Astrocyte (in vitro differentiated cells and primary cell): ENCODE results near the gene CNTNAP2. TPM values are rescaled to one million over a fixed set of nuclear protein-coding genes. Genes with fewer than 3 reads are reported as not detected.

ENCODE experiments used
- DNase-seq: peaks from one replicate; pipeline ENCODE4 v3.0.0-alpha.2; 2010; ENCODE audit warnings: low read depth
- FAIRE-seq: peaks from 2 replicates; lab custom pipeline; 2011; peaks lifted over from hg19 to GRCh38; lab: Jason Lieb, UNC
- H2AFZ ChIP-seq: 2 replicates; pipeline ENCODE4 v1.6.0; 2012; ENCODE audit warnings: low read depth, low read length, inconsistent platforms
- H3K27ac ChIP-seq: 2 replicates; pipeline ENCODE4 v1.5.1; 2011; ENCODE audit warnings: low read depth, low read length, inconsistent platforms
- H3K27me3 ChIP-seq: 2 replicates; pipeline ENCODE4 v1.6.0; 2011; ENCODE audit warnings: low read length, inconsistent platforms; ENCODE audit not compliant: insufficient read depth
- H3K36me3 ChIP-seq: 2 replicates; pipeline ENCODE4 v1.5.1; 2011; ENCODE audit warnings: low read length, inconsistent platforms; ENCODE audit not compliant: insufficient read depth
- H3K4me1 ChIP-seq: 2 replicates; pipeline ENCODE4 v1.5.1; 2011; ENCODE audit warnings: low read length, inconsistent platforms; ENCODE audit not compliant: insufficient read depth
- H3K4me2 ChIP-seq: 2 replicates; pipeline ENCODE4 v1.6.0; 2012; ENCODE audit warnings: low read length, inconsistent platforms
- H3K4me3 ChIP-seq: 2 replicates; pipeline ENCODE4 v1.5.1; 2011; ENCODE audit warnings: low read depth, mild to moderate bottlenecking, low read length, inconsistent platforms; ENCODE audit not compliant: insufficient read depth
- H3K79me2 ChIP-seq: 2 replicates; pipeline ENCODE4 v1.6.0; 2012; ENCODE audit warnings: mild to moderate bottlenecking, low read length, inconsistent platforms; ENCODE audit not compliant: insufficient read depth
- H3K9ac ChIP-seq: 2 replicates; pipeline ENCODE4 v1.6.0; 2012; ENCODE audit warnings: mild to moderate bottlenecking, low read length, inconsistent platforms
- H3K9me3 ChIP-seq: 2 replicates; pipeline ENCODE4 v1.5.1; 2012; ENCODE audit warnings: low read depth, mild to moderate bottlenecking, low read length, inconsistent platforms; ENCODE audit not compliant: insufficient read depth
- H4K20me1 ChIP-seq: 2 replicates; pipeline ENCODE4 v1.6.0; 2012; ENCODE audit warnings: low read length, inconsistent platforms; ENCODE audit not compliant: insufficient read depth
- H3K27ac Mint-ChIP-seq: one replicate; pipeline ENCODE4 v1.8.0; 2021; ENCODE audit warnings: mild to moderate bottlenecking, mixed read lengths; ENCODE audit not compliant: unreplicated experiment
- H3K27me3 Mint-ChIP-seq: one replicate; pipeline ENCODE4 v1.8.0; 2021; ENCODE audit warnings: low read depth, mixed read lengths; ENCODE audit not compliant: unreplicated experiment
- H3K36me3 Mint-ChIP-seq: one replicate; pipeline ENCODE4 v1.8.0; 2021; ENCODE audit warnings: low read depth, mixed read lengths; ENCODE audit not compliant: unreplicated experiment
- H3K4me1 Mint-ChIP-seq: one replicate; pipeline ENCODE4 v1.8.0; 2021; ENCODE audit warnings: low read depth, mixed read lengths; ENCODE audit not compliant: unreplicated experiment
- H3K4me3 Mint-ChIP-seq: one replicate; pipeline ENCODE4 v1.8.0; 2021; ENCODE audit warnings: mild to moderate bottlenecking, moderate library complexity, mixed read lengths; ENCODE audit not compliant: unreplicated experiment
- H3K9me3 Mint-ChIP-seq: one replicate; pipeline ENCODE4 v1.8.0; 2021; ENCODE audit warnings: mild to moderate bottlenecking, mixed read lengths; ENCODE audit not compliant: unreplicated experiment
- CTCF ChIP-seq: IDR thresholded peaks from 2 replicates; pipeline ENCODE4 v1.5.1; 2011; ENCODE audit warnings: low read depth, mild to moderate bottlenecking, inconsistent platforms, low read length, moderate library complexity; ENCODE audit not compliant: insufficient read depth
- EZH2 ChIP-seq: IDR thresholded peaks from 2 replicates; pipeline ENCODE4 v1.6.1; 2012; ENCODE audit warnings: mild to moderate bottlenecking, low read length, inconsistent platforms; ENCODE audit not compliant: insufficient read depth
- total RNA-seq: library from RNA; stranded (reverse); gene quantifications from 2 replicates; pipeline ENCODE4 v1.2.1, GENCODE V29; 2021

CNTNAP2 gene
- total RNA-seq, 1 donor from 2014 or later = 20.0 TPM

GRCh38 chr7:147896121-147896520, 1779.5 kb downstream of the CNTNAP2 start:
- H3K4me1 ChIP-seq = no peaks in the 10 kb centered on the region
- H3K4me1 Mint-ChIP-seq = peaks cover 1% of the 10 kb centered on the region
- H3K79me2 ChIP-seq = no peaks in the 10 kb centered on the region
- no peaks in the 10 kb centered on the region for H3K27me3 ChIP-seq
- no peaks in the 10 kb centered on the region for H3K27me3 Mint-ChIP-seq
- no peaks in the 10 kb centered on the region for H4K20me1 ChIP-seq
- no peak overlapping the region for H3K27ac Mint-ChIP-seq
- FAIRE-seq = no peak
- no peak overlapping the region for H3K27ac ChIP-seq
- TF ChIP-seq EZH2 (no peak), CTCF (no peak)
- no peaks in the 10 kb centered on the region for H3K36me3 ChIP-seq
- H2AFZ ChIP-seq = no peak overlapping the region
- no peaks in the 10 kb centered on the region for H3K36me3 Mint-ChIP-seq
- H3K9me3 ChIP-seq = no peaks in the 10 kb centered on the region
- no peak overlapping the region for H3K4me2 ChIP-seq
- DNase-seq = no peak
- no peak overlapping the region for H3K4me3 ChIP-seq
- no peak overlapping the region for H3K4me3 Mint-ChIP-seq
- no peak overlapping the region for H3K9ac ChIP-seq
- no peaks in the 10 kb centered on the region for H3K9me3 Mint-ChIP-seq

- Mint-ChIP-seq H3K4me3 (no peak overlapping the region), H3K4me1 (no peaks in the 10 kb centered on the region), H3K9me3 (peaks cover 1% of the 10 kb centered on the region), H3K36me3 (no peaks in the 10 kb centered on the region), H3K27me3 (no peaks in the 10 kb centered on the region), H3K27ac (no peak overlapping the region)
- TF ChIP-seq CTCF = no peak
- TF ChIP-seq EZH2 = no peak
- no peak for DNase-seq
- Histone ChIP-seq H3K27ac (no peak overlapping the region), H3K4me3 (no peak overlapping the region), H2AFZ (no peak overlapping the region), H3K79me2 (no peaks in the 10 kb centered on the region), H3K9me3 (no peaks in the 10 kb centered on the region), H3K36me3 (no peaks in the 10 kb centered on the region), H4K20me1 (no peaks in the 10 kb centered on the region), H3K4me1 (no peaks in the 10 kb centered on the region), H3K27me3 (no peaks in the 10 kb centered on the region), H3K4me2 (no peak overlapping the region), H3K9ac (no peak overlapping the region)
- no peak for FAIRE-seq
Observed at GRCh38 chr7:147903536-147904218, 1787.1 kb downstream of the CNTNAP2 start.

- H3K4me1 ChIP-seq = no peaks in the 10 kb centered on the region
- H3K4me3 ChIP-seq = no peak overlapping the region
- H3K9me3 ChIP-seq = no peaks in the 10 kb centered on the region
- DNase-seq (no peak), FAIRE-seq (no peak)
- H3K9me3 Mint-ChIP-seq = peaks cover 1% of the 10 kb centered on the region
- H3K9ac ChIP-seq = no peak overlapping the region
- no peaks in the 10 kb centered on the region for H3K79me2 ChIP-seq
- H3K4me1 Mint-ChIP-seq = no peaks in the 10 kb centered on the region
- no peak overlapping the region for H3K4me3 Mint-ChIP-seq
- no peaks in the 10 kb centered on the region for H3K27me3 ChIP-seq
- H3K4me2 ChIP-seq = no peak overlapping the region
- H4K20me1 ChIP-seq = no peaks in the 10 kb centered on the region
- no peaks in the 10 kb centered on the region for H3K36me3 ChIP-seq
- H2AFZ ChIP-seq = no peak overlapping the region
- no peak overlapping the region for H3K27ac ChIP-seq
- no peak for TF ChIP-seq EZH2
- no peak for TF ChIP-seq CTCF
- no peaks in the 10 kb centered on the region for H3K36me3 Mint-ChIP-seq
- H3K27ac Mint-ChIP-seq = no peak overlapping the region
- no peaks in the 10 kb centered on the region for H3K27me3 Mint-ChIP-seq
Observed at GRCh38 chr7:147904219-147904576, 1787.6 kb downstream of the CNTNAP2 start.
